IMR-90 (cell line): ENCODE data around the gene DCDC2. TPM values are rescaled to one million over a fixed set of nuclear protein-coding genes. Genes with fewer than 3 reads are reported as not detected.

Source experiments
- ATAC-seq: fragments of 200-7000 bp; cut with Tn5 transposase; 2 replicates; pipeline ENCODE4 v1.9.1; 2020; ENCODE audit warnings: low read depth, mild to moderate bottlenecking, moderate library complexity
- BruUV-seq: library from RNA; stranded (reverse); fragments of 400-500 nt; replicated peaks from 2 replicates; lab custom pipeline; 2021; lab: Mats Ljungman, UMichigan
- CTCF ChIA-PET: fragments of 300-600 bp; formaldehyde crosslinking; extraction: SDS; loops from one replicate; lab custom pipeline; 2021; ENCODE audit warnings: antibody characterized with exemption; lab: Yijun Ruan, JAX
- POLR2A ChIA-PET: fragments of 300-600 bp; sonication (Branson Sonifier 250); formaldehyde crosslinking; loops from one replicate; lab custom pipeline; 2022; ENCODE audit warnings: antibody characterized with exemption; ENCODE audit not compliant: unreplicated experiment; lab: Charles Lee
- DNase-seq: peaks from one replicate; pipeline ENCODE4 v3.0.0; 2013
- H2AFZ ChIP-seq: replicated peaks from 2 replicates; pipeline ENCODE3; 2013; ENCODE audit warnings: low read length, mild to moderate bottlenecking; ENCODE audit not compliant: poor library complexity
- H2AK5ac ChIP-seq: 2 replicates; pipeline ENCODE4 v1.6.1; 2013; ENCODE audit warnings: low read depth, low read length, inconsistent platforms
- H2AK9ac ChIP-seq: replicated peaks from 2 replicates; pipeline ENCODE3; 2013; ENCODE audit warnings: mild to moderate bottlenecking, low read depth, low read length, moderate library complexity; ENCODE audit not compliant: poor library complexity
- H2BK120ac ChIP-seq: 2 replicates; pipeline ENCODE4 v1.6.1; 2013; ENCODE audit warnings: low read depth, low read length, inconsistent platforms
- H2BK15ac ChIP-seq: 3 replicates; pipeline ENCODE4 v1.6.1; 2013; ENCODE audit warnings: low read depth, low read length, inconsistent platforms
- H2BK20ac ChIP-seq: 2 replicates; pipeline ENCODE4 v1.6.1; 2013; ENCODE audit warnings: low read depth, mild to moderate bottlenecking, inconsistent platforms, low read length, moderate library complexity
- H2BK5ac ChIP-seq: 2 replicates; pipeline ENCODE4 v1.6.1; 2013; ENCODE audit warnings: mild to moderate bottlenecking, low read depth, low read length, inconsistent platforms; ENCODE audit not compliant: poor library complexity, severe bottlenecking
- H3K14ac ChIP-seq: replicated peaks from 2 replicates; pipeline ENCODE4 v1.6.1; 2013; ENCODE audit warnings: low read depth, low read length, inconsistent platforms
- H3K18ac ChIP-seq: 2 replicates; pipeline ENCODE4 v1.6.1; 2013; ENCODE audit warnings: low read depth, low read length, control low read depth
- H3K23ac ChIP-seq: 2 replicates; pipeline ENCODE4 v1.6.1; 2013; ENCODE audit warnings: low read depth, low read length, inconsistent platforms
- H3K27ac ChIP-seq: 2 replicates; pipeline ENCODE4 v1.5.1; 2013; ENCODE audit warnings: mild to moderate bottlenecking, control low read depth, low read length; ENCODE audit not compliant: insufficient read depth
- H3K27me3 ChIP-seq: 2 replicates; pipeline ENCODE4 v1.6.1; 2013; ENCODE audit warnings: low read length; ENCODE audit not compliant: control insufficient read depth, insufficient read depth
- H3K36me3 ChIP-seq: 2 replicates; pipeline ENCODE4 v1.6.1; 2013; ENCODE audit warnings: low read length, mixed read lengths; ENCODE audit not compliant: control insufficient read depth, insufficient read depth
- H3K4ac ChIP-seq: 2 replicates; pipeline ENCODE4 v1.6.1; 2013; ENCODE audit warnings: low read depth, low read length, inconsistent platforms
- H3K4me1 ChIP-seq: 2 replicates; pipeline ENCODE4 v1.6.1; 2013; ENCODE audit warnings: low read length, mixed read lengths; ENCODE audit not compliant: control insufficient read depth, insufficient read depth
- H3K4me2 ChIP-seq: 2 replicates; pipeline ENCODE4 v1.6.1; 2013; ENCODE audit warnings: low read depth, mild to moderate bottlenecking, control low read depth, low read length, moderate library complexity
- H3K4me3 ChIP-seq: 2 replicates; pipeline ENCODE4 v1.5.1; 2013; ENCODE audit warnings: low read depth, mild to moderate bottlenecking, control low read depth, low read length, moderate library complexity; ENCODE audit not compliant: insufficient read depth
- H3K56ac ChIP-seq: 2 replicates; pipeline ENCODE4 v1.6.1; 2013; ENCODE audit warnings: low read length, inconsistent platforms; ENCODE audit not compliant: insufficient read depth; ENCODE audit errors: extremely low read depth
- H3K79me1 ChIP-seq, 2 experiments: 2 replicates each; pipeline ENCODE4 v1.6.1; 2013; ENCODE audit warnings: low read length in 2 of 2, inconsistent platforms in 1 of 2, low read depth in 1 of 2
- H3K9ac ChIP-seq: 2 replicates; pipeline ENCODE4 v1.6.1; 2013; ENCODE audit warnings: low read depth, low read length, control low read depth
- H3K9me1 ChIP-seq: 2 replicates; pipeline ENCODE4 v1.6.1; 2013; ENCODE audit warnings: low read length, inconsistent platforms; ENCODE audit not compliant: insufficient read depth
- H3K9me3 ChIP-seq: 2 replicates; pipeline ENCODE4 v1.6.1; 2013; ENCODE audit warnings: low read length; ENCODE audit not compliant: control insufficient read depth, insufficient read depth
- H4K20me1 ChIP-seq: 2 replicates; pipeline ENCODE4 v1.6.1; 2013; ENCODE audit warnings: low read length, inconsistent platforms; ENCODE audit not compliant: insufficient read depth
- H4K5ac ChIP-seq: 2 replicates; pipeline ENCODE4 v1.6.1; 2013; ENCODE audit warnings: mild to moderate bottlenecking, low read depth, low read length, control low read depth
- H4K8ac ChIP-seq, 2 experiments: 2 replicates each; pipeline ENCODE4 v1.6.1; 2013; ENCODE audit warnings: low read depth in 2 of 2, low read length in 2 of 2, control low read depth in 1 of 2, inconsistent platforms in 1 of 2
- H4K91ac ChIP-seq: 2 replicates; pipeline ENCODE4 v1.6.1; 2013; ENCODE audit warnings: low read depth, low read length, inconsistent platforms; ENCODE audit not compliant: insufficient read depth
- RFX5 ChIP-seq: IDR thresholded peaks from 2 replicates; pipeline ENCODE4 v1.8.0; 2012; ENCODE audit warnings: low read depth, mild to moderate bottlenecking, low read length, moderate library complexity
- WGBS, 2 experiments: methylation state at CpG; one replicate each; pipeline versions ENCODE4 v1.1.5 to v1.1.7; 2013; ENCODE audit warnings: missing lambda C conversion rate in 2 of 2; ENCODE audit not compliant: insufficient read length in 1 of 2; ENCODE audit errors: extremely low coverage in 2 of 2; 5-methylcytosine and 5-hydroxymethylcytosine counted together
- dilution Hi-C: fragments of 300-500 bp; cut with HindIII; formaldehyde crosslinking; loops from one replicate; pipeline ENCODE4 v1.14.3; 2018; ENCODE audit warnings: low sequenced_read_pairs; ENCODE audit not compliant: unreplicated experiment
- in situ Hi-C: fragments of 300-500 bp; cut with MboI; formaldehyde crosslinking; loops from 3 replicates; pipeline ENCODE4 v1.14.3; 2019; ENCODE audit warnings: low sequenced_read_pairs, inconsistent platforms, mixed read lengths
- intact Hi-C: fragments of 100-400 bp; cut with micrococcal nuclease; formaldehyde crosslinking; loops from 2 replicates; pipeline ENCODE4 v1.10.0; 2022
- polyA plus RNA-seq, 3 experiments: library from polyadenylated mRNA; depleted of rRNA; stranded (reverse); fragments of >200 nt; gene quantifications; 2 replicates each; pipeline ENCODE4 v1.2.3, GENCODE V29; 2012; ENCODE audit warnings: low replicate concordance in 1 of 3
- total RNA-seq: library from RNA; depleted of rRNA; stranded (reverse); fragments of >200 nt; gene quantifications from 2 replicates; pipeline ENCODE4 v1.2.3, GENCODE V29; 2012

Gene DCDC2
- total and polyA plus RNA-seq, 2 of the 4 experiments (the other 2 are of a cell fraction): not detected

- Histone ChIP-seq H4K20me1 (no peaks in the 10 kb centered on the region), H3K14ac (no peak overlapping the region), H2AFZ (no peak overlapping the region), H2BK15ac (no peak overlapping the region), H3K4me1 (no peaks in the 10 kb centered on the region), H4K5ac (no peak overlapping the region), H2BK5ac (no peak overlapping the region), H3K27ac (no peak overlapping the region), H3K18ac (no peak overlapping the region), H2AK9ac (no peak overlapping the region), H3K27me3 (no peaks in the 10 kb centered on the region), H4K8ac (no peak overlapping the region), H2AK5ac (no peak overlapping the region), H3K4ac (no peak overlapping the region), H2BK20ac (no peak overlapping the region), H3K4me2 (no peak overlapping the region), H3K56ac (no peak overlapping the region), H3K9me3 (no peaks in the 10 kb centered on the region), H4K91ac (no peak overlapping the region), H3K36me3 (no peaks in the 10 kb centered on the region), H3K23ac (no peak overlapping the region), H3K9me1 (no peaks in the 10 kb centered on the region), H3K9ac (no peak overlapping the region), H2BK120ac (no peak overlapping the region), H3K4me3 (no peak overlapping the region), H3K79me1 (no peaks in the 10 kb centered on the region)
- no CpG with 5 or more reads among the region's 1 CpG for WGBS, 2 experiments
- in situ Hi-C loops (no loop called here), intact Hi-C loops (no loop called here), dilution Hi-C loops (no loop called here)
- ChIA-PET POLR2A (no interaction called here), CTCF (no interaction called here)
- DNase-seq (no peak), ATAC-seq (no peak)
- no peak for TF ChIP-seq RFX5
- no TSS peak for BruUV-seq
Measured at GRCh38 chr6:24324617-24325016, 33.2 kb downstream of the DCDC2 start.
